ENCODE data around the gene BICC1.
A peak's percentile ranks its signal among the peaks of the same experiment; 100 is the strongest.

The BICC1 gene

DNA sequence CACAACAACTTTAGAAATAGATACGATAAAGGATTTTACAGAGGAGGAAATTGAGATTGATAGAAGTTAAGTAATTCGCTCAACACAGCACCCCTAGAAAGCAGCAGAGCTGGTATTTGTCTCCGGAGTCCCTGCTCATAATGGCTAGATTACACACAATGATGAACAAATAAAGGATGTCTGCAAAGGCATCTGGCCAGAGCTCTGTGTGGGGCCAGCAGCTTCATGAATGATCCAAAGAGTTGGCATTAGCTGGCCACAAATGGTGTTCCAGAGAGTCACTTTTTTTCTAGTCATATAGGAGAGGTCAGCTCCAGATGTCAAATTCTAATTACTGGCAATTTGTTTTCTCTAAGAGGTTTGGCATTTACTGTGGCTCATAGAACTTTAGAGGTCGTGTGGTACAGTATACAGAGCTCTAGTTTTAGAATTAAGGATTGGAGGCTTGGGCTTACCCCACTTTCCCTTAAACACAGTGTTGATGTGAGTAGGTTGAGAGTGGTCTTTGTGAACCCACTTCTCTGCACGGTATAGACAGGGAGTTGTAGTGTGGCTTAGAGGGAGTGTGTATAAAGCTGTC lies 186.2 kb downstream of the BICC1 start:
- FAIRE-seq (no peak), DNase-seq (ENCODE audit: low spot score) (no peak)

DNA sequence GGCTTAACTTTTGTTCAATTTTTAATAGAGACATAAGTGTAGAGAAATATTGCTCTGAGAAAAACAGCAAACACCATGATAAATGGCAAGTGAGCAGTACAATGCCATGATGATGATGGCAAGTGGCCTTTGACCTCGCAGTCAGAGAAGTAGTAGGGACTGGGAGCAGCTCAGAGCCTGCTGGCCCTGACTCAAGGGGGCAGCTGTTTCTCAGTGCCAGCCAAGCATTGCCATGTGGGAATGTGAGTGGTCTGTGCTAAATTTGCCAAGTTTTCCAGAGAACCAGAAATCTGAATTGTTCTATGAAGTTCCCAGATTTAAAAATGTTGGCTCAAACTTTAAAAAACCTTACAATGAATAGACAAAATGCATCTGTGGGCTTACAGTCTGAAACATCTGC lies 187.9 kb downstream of the BICC1 start:
- DNase-seq (ENCODE audit: low spot score) (no peak), FAIRE-seq (no peak)

DNA sequence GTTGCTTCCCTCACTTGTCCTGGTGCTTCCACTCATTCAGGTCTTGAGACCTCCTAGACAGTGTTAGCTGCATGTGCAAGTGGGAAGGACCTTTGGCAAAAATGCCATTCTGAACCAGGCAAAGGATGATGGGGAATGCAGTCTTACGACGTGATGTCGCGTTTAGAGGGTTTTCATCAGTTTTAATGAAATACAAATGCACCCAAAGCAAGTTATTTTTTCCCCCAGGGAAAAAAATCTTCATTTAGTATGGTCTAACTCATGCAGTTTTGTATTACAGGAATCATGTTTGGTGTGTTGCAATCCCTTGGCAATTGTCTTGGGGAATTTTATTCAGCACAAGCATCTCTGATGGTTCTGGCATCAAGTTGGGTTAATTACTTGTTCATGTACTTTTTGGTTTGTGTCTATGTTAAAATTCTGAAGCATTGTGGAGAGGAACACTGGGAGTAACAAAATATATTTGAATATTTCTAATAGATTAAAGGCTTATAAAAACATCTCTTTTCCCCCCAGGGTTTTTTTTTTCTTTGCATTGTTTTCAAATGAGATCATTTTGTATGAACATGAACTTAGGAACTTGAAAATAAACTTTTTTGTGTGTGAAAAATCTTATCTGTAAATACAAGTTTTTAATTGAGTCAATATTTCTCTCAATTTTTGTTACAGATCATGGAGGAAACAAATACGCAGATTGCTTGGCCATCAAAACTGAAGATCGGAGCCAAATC lies 188.9 kb downstream of the BICC1 start:
- FAIRE-seq = no peak
- no peak for DNase-seq (ENCODE audit: low spot score)

DNA sequence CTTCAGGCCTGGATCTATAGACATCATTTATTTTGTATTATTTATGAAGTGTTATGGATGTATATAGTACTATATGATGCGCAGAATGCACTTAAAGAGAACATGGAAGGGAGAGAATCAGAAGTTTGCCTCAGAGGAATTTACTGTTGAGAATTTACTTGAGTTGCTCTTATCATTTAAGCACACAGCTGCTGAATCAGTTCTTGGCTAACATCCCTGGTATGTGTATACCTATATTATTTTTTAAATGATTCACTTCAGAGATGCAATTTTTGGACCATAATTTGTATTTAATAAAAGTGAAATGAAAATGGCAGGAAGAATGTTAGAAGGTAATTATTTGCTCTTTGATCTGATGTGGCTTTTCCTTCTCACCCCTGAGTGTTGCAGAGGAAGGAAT lies 191.6 kb downstream of the BICC1 start:
- no peak for DNase-seq (ENCODE audit: low spot score)
- FAIRE-seq = no peak

DNA sequence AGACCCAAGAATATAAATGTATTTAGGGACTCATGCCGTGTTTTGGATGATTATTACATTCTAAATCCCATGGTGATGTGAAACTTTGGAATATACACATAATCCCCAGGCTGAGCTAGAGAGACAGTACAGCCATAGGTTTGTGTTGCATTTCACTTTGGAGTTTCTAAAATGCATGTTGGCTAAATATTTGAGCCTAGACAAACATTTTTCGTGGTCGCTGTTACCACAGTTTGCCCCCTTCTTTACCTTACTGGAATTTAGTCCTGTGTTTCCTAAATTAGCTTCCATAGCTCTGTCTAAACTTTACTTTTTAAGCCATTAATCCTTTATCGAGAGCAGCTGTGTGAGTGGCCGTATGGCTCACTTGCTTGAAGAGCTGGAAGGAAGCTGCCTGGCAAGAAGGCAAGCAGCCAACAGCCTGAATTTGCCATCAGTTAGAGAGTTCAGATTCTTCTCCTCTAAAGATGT lies 192.0 kb downstream of the BICC1 start:
- no peak for DNase-seq (ENCODE audit: low spot score)
- FAIRE-seq = no peak

DNA sequence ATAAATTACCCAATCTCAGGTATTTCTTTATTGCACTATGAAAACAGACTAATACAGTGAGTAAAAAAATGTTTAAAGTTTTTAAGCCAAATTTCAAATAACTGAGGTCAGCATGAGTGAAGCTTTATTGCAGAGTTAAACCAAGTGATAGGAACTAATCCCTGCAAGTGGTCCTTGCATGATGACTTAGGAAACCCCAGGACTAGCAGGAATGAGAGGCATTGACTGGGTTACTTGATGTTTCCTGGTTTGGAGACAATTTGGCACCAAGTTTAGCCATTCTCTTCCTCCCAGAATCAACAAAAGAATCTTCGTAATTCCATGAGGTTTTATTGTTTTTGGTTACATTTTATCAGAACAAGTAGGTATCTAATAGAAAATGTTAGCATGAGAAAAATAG lies 194.2 kb downstream of the BICC1 start:
- FAIRE-seq = no peak
- no peak for DNase-seq (ENCODE audit: low spot score)

DNA sequence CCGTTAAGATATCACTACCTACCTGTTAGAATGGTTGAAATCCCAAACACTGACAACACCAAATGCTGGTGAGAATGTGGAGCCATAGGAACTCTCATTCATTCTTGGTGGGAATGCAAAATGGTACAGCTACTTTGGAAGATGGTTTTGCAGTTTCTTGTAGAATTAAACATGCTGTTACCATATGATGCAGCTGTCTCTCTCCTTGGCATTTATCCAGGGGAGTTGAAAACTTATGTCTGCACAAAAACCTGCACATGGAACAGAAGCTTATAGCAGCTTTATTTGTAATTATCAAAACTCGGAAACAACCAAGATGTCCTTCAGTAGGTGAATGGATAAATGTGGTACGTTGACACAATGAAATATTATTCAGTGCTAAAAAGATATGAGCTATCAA lies 199.5 kb downstream of the BICC1 start:
- DNase-seq (ENCODE audit: low spot score) (no peak), FAIRE-seq (no peak)

DNA sequence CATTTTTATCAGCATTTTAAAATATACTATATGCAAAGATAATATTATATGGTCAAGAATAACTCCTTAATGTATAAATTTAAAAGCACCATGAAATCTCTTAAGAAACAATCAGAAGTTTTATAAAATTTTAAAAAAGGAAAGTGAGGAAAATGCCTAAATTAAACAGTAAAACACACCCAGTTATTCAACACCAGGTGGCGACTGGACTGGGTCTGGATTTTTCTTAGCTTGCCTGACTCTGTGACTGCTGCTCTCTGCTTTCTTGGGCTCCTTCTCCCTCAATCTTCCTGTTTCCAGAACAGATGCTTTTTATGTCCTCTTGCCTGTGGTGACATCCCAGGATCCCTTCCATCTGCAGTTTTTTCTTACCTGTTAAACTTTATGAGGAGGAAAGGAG lies 200.3 kb downstream of the BICC1 start:
- no peak for DNase-seq (ENCODE audit: low spot score)
- no peak for FAIRE-seq

DNA sequence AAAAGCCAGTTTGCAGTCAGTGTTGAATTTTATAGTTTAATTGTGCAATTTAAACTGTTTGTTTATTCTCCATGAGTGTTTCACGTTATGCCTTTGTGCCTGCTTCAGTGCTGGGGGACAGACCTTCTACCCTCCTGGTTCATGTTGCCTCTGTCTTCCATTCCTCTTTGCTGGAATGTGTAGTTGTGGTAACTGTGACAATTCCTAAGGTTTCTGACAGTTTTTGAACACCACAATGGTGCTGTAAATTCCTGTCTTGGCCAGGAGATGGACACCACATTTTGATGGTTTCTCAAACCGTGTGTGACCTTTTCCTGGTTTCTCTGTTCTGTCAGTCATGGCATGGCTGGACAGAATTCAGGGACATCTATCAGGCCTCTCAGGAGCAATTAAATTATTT lies 201.7 kb downstream of the BICC1 start:
- no peak for DNase-seq (ENCODE audit: low spot score)
- FAIRE-seq = no peak

DNA sequence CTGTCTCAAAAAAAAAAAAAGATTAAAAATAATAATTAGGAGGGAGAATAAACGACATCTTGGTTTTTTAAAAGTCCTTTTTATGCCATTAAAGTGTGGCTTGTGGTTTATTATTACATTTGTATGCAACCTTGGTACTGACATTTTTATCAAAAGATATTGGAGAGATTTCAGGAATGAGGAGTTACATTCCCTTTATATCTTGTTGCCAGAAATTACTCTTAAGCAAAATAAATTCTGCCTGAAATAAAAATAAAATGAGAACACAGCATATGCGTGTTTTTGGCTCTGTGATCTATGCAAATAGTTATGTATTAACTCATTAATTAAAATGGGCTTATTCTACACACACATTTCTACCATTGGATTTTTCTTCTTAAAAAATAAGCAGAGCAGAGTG lies 202.4 kb downstream of the BICC1 start:
- no peak for FAIRE-seq

DNA sequence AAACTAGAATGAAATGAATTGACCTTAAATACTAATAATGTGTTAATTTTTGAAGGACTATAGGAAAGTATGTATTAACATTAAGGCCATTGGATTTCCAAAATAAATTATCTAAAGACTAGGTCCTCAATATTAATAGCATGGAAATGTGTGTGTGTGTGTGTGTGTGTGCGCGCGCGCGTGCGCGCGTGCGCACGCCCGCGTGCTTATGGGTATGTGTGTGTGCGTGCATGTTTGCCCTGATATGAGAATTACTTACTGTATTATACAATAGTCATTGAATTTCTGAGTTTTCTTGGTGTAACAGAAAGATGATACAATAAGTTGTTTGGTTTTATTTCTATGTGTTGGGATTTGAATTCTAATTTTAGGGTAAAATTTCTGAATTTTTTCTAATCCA lies 205.9 kb downstream of the BICC1 start:
- DNase-seq (ENCODE audit: low spot score) (no peak), FAIRE-seq (no peak)

More for the DNA sequence above, 202.4 kb downstream of the BICC1 start:
- DNase-seq (ENCODE audit: low spot score) = no peak

DNA sequence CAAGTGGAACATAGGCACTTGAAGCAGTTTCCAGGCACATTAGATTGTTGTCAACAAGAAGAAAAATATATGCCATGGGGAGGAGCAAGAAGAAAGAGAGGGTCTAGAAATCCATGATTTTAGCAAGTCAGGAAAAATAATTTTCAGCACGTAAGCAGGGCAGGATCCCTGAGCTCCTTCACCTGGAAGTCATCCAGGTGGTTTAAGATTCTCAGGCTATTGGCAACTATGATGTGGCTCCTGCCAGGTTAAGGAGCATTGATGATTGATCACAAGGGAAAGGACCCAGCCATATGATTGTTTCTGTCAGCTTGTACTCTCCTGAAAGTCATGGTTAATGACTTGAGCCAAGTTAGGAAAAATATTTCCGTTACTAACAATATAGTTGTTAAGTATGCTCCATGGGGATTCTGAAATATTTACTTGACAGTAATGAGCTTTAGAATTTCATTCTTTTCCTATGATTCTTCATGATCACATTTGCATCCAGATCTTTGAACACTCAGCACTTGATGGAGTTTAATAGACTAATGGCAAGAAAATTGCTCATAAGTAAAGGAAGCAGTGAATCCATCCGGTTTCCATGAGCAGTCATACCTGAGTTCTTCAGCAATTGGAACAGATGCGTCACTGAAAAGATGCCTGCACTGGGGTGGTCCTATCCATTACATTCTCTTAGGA lies 209.1 kb downstream of the BICC1 start:
- DNase-seq (ENCODE audit: low spot score) = no peak
- no peak for FAIRE-seq

DNA sequence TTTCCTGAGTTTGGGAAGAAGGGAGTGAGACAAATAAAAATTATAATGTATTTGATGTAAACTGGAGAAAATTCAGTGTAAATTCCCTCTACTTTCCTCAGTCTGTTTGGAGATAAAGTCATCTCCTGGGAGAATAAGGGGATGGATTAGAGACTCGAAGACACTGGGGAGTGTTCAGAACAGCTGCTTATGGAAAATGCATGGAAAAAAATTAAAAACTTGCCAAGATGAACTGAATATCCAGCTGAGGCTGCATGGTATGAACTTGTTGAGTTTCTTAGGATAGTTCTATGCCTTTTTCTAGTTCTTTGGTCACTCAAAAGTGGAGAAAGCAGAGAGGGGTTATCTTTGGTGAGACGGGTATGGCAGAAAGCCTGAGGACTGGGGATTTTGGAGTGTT lies 210.5 kb downstream of the BICC1 start:
- FAIRE-seq = no peak

DNA sequence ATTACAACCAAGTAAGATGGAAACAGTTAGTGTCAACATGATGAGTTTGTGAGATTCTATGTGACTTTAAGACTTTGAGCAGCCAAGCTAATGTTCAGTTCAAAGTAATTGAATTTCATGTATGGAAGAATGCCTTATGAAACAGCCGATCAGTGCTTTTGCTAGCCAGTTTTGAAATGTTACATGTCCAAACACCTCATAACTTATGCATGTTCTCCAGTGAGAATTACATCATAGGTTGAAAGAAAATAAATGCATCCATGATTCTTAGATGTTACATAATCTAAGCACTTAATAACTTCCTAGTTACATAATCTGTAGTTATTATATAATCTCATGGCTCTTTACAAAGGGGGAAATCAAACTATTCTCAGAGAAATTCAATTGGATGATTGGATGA lies 211.3 kb downstream of the BICC1 start:
- DNase-seq (ENCODE audit: low spot score) (no peak), FAIRE-seq (no peak)

More for the DNA sequence above, 210.5 kb downstream of the BICC1 start:
- DNase-seq (ENCODE audit: low spot score) = no peak

DNA sequence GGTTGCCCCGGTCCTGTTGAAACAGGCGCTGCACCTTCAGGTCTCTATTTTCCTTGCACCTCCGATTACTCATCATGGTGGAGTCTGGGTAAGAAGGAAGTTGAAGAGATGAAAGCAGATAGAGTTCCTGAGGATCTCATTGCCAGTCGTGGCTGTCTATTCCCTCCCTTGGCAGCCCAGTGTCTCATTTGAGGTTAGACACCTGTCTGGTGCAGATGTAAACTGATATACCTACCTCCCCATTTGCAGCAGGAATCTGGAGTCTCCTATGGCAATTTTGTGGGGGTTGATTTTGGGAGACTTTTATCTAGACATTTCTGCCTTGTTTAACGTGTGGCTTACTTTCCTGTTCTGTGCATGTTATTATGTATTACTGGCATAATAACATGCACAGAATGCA lies 212.1 kb downstream of the BICC1 start:
- no peak for DNase-seq (ENCODE audit: low spot score)
- FAIRE-seq = no peak

DNA sequence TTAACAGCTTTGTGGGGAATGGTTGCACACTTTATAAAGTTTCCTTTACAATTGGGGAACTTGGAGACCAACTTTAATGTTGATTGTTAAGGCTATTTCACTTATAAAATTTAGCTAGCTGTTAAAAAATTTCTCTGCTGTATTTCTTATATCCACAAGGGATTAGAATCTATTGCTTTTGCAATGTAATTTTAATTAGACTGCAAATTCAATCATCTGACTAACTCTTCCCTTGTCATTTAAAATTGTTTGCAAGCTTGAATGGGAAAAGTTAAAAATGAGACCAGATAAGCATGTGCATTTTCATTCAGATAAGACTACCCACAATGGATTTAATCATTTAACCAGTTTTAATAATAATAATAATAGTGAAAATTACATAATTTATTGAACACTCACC lies 213.2 kb downstream of the BICC1 start:
- FAIRE-seq = no peak
- no peak for DNase-seq (ENCODE audit: low spot score)

DNA sequence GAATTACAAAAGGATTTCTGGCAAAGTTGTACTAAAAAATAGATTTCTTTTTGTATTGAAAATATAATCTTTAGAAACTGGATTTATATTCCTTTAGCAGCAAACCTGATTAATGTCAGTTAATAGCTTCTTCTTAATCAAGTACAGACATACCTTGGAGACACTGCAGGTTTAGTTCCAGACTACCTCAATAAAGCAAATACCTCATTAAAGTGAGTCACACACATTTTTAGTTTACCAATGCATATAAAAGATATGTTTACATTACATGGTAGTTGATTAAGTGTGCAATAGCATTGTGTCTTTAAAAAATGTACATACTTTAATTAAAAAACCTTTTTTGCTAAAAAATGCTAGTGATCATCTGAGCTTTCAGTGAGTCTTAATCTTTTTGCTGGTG lies 215.0 kb downstream of the BICC1 start:
- DNase-seq (ENCODE audit: low spot score) = no peak
- no peak for FAIRE-seq

DNA sequence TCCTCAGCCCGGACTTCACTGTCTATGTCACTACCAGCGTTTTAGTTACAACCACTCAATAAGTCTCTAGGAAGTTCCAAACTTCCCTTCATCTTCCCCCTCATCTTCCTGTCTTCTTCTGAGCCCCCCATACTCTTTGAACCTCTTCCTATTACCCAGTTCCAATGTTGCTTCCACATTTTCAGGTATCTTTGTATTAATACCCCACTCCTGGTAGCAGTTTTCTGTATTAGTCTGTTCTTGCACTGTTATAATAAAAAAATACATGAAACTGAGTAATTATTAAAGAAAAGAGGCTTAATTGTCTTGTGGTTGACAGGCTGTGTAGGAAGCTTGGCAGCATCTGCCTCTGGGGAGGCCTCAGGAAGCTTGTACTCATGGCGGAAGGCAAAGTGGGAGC lies 218.6 kb downstream of the BICC1 start:
- DNase-seq (ENCODE audit: low spot score) (no peak), FAIRE-seq (no peak)

DNA sequence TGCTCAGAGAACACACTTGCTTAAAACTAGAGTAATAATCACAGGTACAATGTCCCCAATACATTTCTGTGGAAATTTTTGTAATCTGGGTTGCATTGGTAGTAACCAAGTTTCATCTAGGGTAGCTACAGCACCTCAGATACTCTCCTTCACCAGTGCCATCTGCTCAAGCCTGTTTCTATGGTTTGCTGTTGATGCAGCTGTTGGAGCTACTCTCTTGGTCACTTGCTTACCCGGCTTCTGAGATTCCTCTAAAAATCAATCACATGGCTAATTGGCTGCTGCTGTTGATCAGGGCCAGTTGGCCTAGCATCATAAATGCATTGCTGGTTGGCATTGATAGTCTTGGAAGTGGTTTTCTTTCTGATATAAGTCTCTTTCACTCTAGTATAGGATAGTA lies 220.8 kb downstream of the BICC1 start:
- FAIRE-seq (no peak), DNase-seq (ENCODE audit: low spot score) (no peak)

DNA sequence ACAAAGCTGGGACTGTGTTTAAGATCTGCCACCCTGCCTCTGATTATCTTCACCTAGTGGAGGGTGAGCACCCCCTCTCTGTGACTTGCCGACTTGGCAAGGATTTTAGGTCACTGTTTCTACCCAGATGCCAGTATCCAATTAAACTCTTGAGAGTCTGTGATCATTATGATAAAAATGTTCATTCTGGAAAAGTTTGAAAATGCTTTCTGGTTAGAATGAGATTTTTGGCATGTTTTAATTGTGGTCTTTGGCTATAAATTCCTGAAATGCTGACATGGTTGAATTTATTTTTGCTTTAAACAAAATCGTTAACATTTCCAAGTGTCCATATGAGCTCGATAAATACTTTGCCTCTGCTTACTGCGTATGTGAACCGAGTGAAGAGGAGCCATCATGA lies 221.4 kb downstream of the BICC1 start:
- no peak for DNase-seq (ENCODE audit: low spot score)
- no peak for FAIRE-seq

DNA sequence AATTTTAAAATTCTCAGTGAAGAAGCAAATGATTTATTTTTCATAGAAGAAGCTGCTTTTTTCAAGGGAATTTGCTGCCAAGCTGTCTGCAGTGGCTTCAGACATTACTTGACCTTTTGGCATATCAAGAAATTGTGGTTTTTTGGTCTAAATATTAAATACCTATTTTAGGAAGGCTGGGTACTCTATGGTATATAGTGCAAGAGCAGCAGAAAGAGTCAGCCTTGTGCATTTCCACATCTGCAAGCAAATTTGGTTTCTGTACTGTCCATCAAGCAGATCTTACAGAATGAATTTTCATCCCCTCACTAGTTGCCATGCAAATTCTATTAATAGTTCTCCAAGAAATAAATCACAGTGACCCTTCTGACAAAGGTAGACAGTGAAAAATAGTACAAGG lies 222.0 kb downstream of the BICC1 start:
- peak; percentile 63 for FAIRE-seq
- DNase-seq (ENCODE audit: low spot score) = no peak

DNA sequence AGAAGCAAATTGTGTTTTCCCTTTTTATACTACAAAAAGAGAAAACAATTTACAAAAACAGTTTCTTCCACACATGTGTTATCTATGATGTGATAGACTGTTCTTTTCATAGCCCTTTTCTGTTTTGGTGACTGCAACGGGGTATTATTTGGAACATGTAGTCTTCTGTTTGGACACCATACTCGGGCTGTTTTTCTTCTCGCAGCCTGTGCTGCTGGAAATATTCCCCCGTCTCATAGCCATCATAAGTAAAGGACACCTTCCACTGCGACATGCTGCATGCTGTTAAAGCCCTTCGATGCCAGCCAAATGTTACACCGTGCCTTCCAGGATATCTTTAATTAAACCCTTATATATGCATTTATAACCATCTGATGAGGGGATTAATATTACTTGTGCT lies 222.4 kb downstream of the BICC1 start:
- DNase-seq (ENCODE audit: low spot score) = no peak
- FAIRE-seq = no peak

Data from RCC 7860 (cell line).